HG03139 (cell line): ENCODE results near the gene FAM168B.

Experiments
- ATAC-seq: cut with Tn5 transposase; IDR thresholded peaks from one replicate; pipeline ENCODE4 v1.9.1; 2021; ENCODE audit not compliant: unreplicated experiment

The FAM168B gene

GRCh38 chr2:131040661-131041401, 52.4 kb downstream of the FAM168B start:
- no peak for ATAC-seq

GRCh38 chr2:131039908-131040660, 53.2 kb downstream of the FAM168B start:
- ATAC-seq: peak; percentile 44

GRCh38 chr2:131039535-131039907, 53.7 kb downstream of the FAM168B start:
- no peak for ATAC-seq

- no peak for ATAC-seq
Measured at GRCh38 chr2:131039101-131039440, 54.2 kb downstream of the FAM168B start.

- no peak for ATAC-seq
Measured at GRCh38 chr2:131038258-131039100, 54.8 kb downstream of the FAM168B start.

- ATAC-seq: no peak
Measured at GRCh38 chr2:131037398-131038257, 55.6 kb downstream of the FAM168B start.

GRCh38 chr2:131036696-131037397, 56.4 kb downstream of the FAM168B start:
- ATAC-seq: no peak

- ATAC-seq: no peak
Measured at GRCh38 chr2:131036269-131036668, 57.0 kb downstream of the FAM168B start.

GRCh38 chr2:131035826-131036231, 57.4 kb downstream of the FAM168B start:
- ATAC-seq: no peak

GRCh38 chr2:131035112-131035825, 58.0 kb downstream of the FAM168B start:
- no peak for ATAC-seq

GRCh38 chr2:131034122-131035051, 58.9 kb downstream of the FAM168B start:
- no peak for ATAC-seq

GRCh38 chr2:131033786-131034121, 59.5 kb downstream of the FAM168B start:
- no peak for ATAC-seq

- no peak for ATAC-seq
Measured at GRCh38 chr2:131032393-131032836, 60.8 kb downstream of the FAM168B start.

- no peak for ATAC-seq
Measured at GRCh38 chr2:131031875-131032274, 61.4 kb downstream of the FAM168B start.

GRCh38 chr2:131031431-131031841, 61.8 kb downstream of the FAM168B start:
- ATAC-seq: no peak

GRCh38 chr2:131030478-131030971, 62.7 kb downstream of the FAM168B start:
- no peak for ATAC-seq

GRCh38 chr2:131029812-131030211, 63.4 kb downstream of the FAM168B start:
- ATAC-seq: no peak
